ENCODE data around the gene TRABD2B. TPM values are rescaled to one million over a fixed set of nuclear protein-coding genes. Genes with fewer than 3 reads are reported as not detected.

The TRABD2B gene
- total and polyA plus RNA-seq, 2 donors (not counting 1 experiment from before 2014, with no cell fraction given) = under 0.01 TPM; not detected in 1

DNA sequence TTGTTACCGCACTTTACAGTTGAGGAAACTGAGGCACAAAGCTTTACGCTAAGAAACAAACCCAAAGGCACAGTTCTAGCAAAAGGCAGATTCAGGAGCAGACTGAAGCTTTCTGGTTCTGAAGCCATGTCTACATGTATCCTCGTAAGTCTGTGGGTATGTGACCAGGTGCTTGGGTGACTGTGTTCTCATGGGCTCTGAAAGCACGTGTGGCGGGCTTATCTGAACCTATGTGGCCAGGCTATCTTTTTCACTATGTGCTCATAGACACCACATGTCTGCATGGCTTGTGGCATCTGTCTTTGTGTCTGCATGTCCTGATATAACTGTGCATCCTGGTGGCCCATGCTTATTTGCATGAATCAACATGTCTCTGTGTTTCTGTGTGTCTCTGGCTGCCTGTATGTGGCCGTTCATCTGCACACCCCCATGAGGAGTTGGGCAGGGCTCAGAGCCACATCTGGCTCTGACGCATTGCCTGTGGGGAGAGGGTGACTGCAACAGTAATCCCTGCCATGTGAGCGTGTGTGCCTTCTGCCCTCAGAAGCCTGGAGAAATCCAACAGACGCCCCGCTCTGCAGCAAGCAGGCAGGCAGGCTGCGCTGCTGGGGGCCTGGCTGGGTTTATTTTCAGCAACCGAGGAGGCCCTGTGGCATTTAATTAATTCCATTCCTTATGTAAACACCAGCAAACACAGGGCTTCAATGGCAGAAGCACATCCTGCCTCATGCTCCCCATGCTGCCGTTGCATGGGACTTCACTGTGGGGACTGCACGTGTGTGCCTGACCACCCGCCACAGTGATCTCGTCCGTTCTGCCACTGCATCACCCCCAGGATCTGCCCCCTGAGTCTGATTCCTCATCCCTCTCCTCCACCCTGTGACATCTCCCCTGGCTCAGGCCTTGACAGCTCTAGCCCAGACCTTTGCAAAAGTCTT is 115.4 kb downstream of the TRABD2B start:
- peak in 1 of 2 donors; percentile 46 for DNase-seq (ENCODE audit: low read depth in 2 of 2)
- Histone ChIP-seq H3K4me2 (ENCODE audit: extremely low read depth, insufficient read depth, low read length) (no peak overlapping the region), H3K4me3 (replicated peaks in 1 of 4; ENCODE audit: control extremely low read depth in 1 of 4, insufficient read depth in 1 of 4, low read depth in 3 of 4, low read length in 4 of 4) (no peak overlapping the region), H4K20me1 (ENCODE audit: control insufficient read depth, extremely low read depth, insufficient read depth, low read length) (no peaks in the 10 kb centered on the region), H2AFZ (ENCODE audit: low read length) (no peak overlapping the region), H3K27me3 (ENCODE audit: control insufficient read depth, insufficient read depth, low read length) (no peaks in the 10 kb centered on the region), H3K4me1 (ENCODE audit: control insufficient read depth, extremely low read depth, insufficient read depth, low read length) (no peaks in the 10 kb centered on the region), H3K9ac (ENCODE audit: insufficient read depth, low read length) (no peak overlapping the region), H3K36me3 (ENCODE audit: control insufficient read depth, insufficient read depth, low read length) (no peaks in the 10 kb centered on the region), H3K79me2 (ENCODE audit: control insufficient read depth, insufficient read depth, low read length) (no peaks in the 10 kb centered on the region), H3K9me3 (ENCODE audit: control insufficient read depth, insufficient read depth, low read depth, low read length) (no peaks in the 10 kb centered on the region), H3K27ac (ENCODE audit: insufficient read depth, low read length) (no peak overlapping the region)
- TF ChIP-seq CTCF (conservative IDR thresholded peaks at IDR 0.05 in 1 of 2, IDR thresholded peaks at IDR 0.05 in 1 of 2; ENCODE audit: low read depth in 1 of 2, low read length in 2 of 2) = no peak
- no peak for TF ChIP-seq EZH2 (IDR thresholded peaks at IDR 0.05; ENCODE audit: low read length, missing control alignments)

DNA sequence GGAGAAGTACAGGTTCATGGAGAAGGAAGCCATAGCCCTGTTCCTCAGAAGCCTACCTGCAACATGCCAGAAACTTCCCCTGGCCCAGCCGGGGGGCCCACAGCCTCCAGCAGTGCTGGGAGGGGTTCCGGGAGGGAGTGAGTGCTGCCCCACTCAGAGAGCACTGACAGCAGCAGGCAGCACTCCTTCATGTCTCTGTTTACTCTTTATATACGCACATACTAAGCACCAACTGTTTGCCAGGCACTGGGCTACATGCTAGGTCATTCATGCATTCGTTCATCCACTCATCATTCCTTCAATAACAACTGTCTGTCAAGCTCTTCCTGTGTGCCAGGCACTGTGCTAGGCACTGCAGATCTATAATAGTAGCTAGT is 120.6 kb downstream of the TRABD2B start:
- H3K4me2 ChIP-seq (ENCODE audit: extremely low read depth, insufficient read depth, low read length) = no peak overlapping the region
- H3K9me3 ChIP-seq (ENCODE audit: control insufficient read depth, insufficient read depth, low read depth, low read length) = no peaks in the 10 kb centered on the region
- no peak overlapping the region for H3K4me3 ChIP-seq (replicated peaks in 1 of 4; ENCODE audit: control extremely low read depth in 1 of 4, insufficient read depth in 1 of 4, low read depth in 3 of 4, low read length in 4 of 4)
- no peak for DNase-seq (ENCODE audit: low read depth in 2 of 2)
- TF ChIP-seq EZH2 (IDR thresholded peaks at IDR 0.05; ENCODE audit: low read length, missing control alignments) (no peak), CTCF (conservative IDR thresholded peaks at IDR 0.05 in 1 of 2, IDR thresholded peaks at IDR 0.05 in 1 of 2; ENCODE audit: low read depth in 1 of 2, low read length in 2 of 2) (no peak)
- H3K27me3 ChIP-seq (ENCODE audit: control insufficient read depth, insufficient read depth, low read length) = no peaks in the 10 kb centered on the region
- H3K9ac ChIP-seq (ENCODE audit: insufficient read depth, low read length) = no peak overlapping the region
- H3K36me3 ChIP-seq (ENCODE audit: control insufficient read depth, insufficient read depth, low read length) = no peaks in the 10 kb centered on the region
- H2AFZ ChIP-seq (ENCODE audit: low read length) = no peak overlapping the region
- no peaks in the 10 kb centered on the region for H3K79me2 ChIP-seq (ENCODE audit: control insufficient read depth, insufficient read depth, low read length)
- H3K27ac ChIP-seq (ENCODE audit: insufficient read depth, low read length) = no peak overlapping the region
- no peaks in the 10 kb centered on the region for H4K20me1 ChIP-seq (ENCODE audit: control insufficient read depth, extremely low read depth, insufficient read depth, low read length)
- no peaks in the 10 kb centered on the region for H3K4me1 ChIP-seq (ENCODE audit: control insufficient read depth, extremely low read depth, insufficient read depth, low read length)

DNA sequence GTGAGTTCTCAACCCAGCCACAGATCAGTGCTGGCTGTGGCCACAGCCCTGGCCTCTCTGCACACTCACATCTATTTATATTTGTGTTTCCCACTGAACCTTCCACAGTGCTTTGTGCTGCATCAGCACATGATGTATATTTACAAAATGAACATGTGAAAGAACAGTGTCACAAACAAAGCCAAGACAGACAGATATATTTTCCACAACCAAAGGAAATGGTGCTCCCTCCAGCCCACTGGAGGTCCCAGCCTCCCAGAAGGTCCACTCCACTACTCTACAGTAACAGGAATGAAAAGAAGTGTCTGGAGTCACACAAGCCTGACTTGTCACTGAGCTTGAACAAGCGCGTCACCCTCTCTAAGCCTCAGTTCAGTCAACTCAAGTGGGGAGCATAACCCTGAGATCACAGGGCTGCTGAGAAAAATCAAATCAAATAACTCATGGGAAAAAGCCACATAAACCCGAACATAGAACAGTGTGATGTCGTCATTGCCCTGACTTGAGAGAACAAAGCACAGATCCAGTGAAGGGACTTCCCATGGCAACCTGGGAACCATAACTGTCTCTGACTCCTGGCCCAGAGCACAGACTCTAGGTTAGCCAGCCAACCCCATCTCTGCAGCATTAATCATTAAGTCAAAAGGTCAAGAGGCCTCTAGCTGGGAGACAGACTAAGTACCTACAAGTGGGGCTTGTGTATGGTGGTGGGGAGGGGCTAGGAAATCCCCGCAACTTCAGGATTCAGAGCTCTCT is 121.2 kb downstream of the TRABD2B start:
- TF ChIP-seq CTCF (conservative IDR thresholded peaks at IDR 0.05 in 1 of 2, IDR thresholded peaks at IDR 0.05 in 1 of 2; ENCODE audit: low read depth in 1 of 2, low read length in 2 of 2) (no peak), EZH2 (IDR thresholded peaks at IDR 0.05; ENCODE audit: low read length, missing control alignments) (no peak)
- no peak overlapping the region for H3K4me2 ChIP-seq (ENCODE audit: extremely low read depth, insufficient read depth, low read length)
- no peak overlapping the region for H3K4me3 ChIP-seq (replicated peaks in 1 of 4; ENCODE audit: control extremely low read depth in 1 of 4, insufficient read depth in 1 of 4, low read depth in 3 of 4, low read length in 4 of 4)
- no peak overlapping the region for H3K27ac ChIP-seq (ENCODE audit: insufficient read depth, low read length)
- no peak overlapping the region for H3K9ac ChIP-seq (ENCODE audit: insufficient read depth, low read length)
- no peaks in the 10 kb centered on the region for H3K9me3 ChIP-seq (ENCODE audit: control insufficient read depth, insufficient read depth, low read depth, low read length)
- no peak for DNase-seq (ENCODE audit: low read depth in 2 of 2)
- no peak overlapping the region for H2AFZ ChIP-seq (ENCODE audit: low read length)
- no peaks in the 10 kb centered on the region for H4K20me1 ChIP-seq (ENCODE audit: control insufficient read depth, extremely low read depth, insufficient read depth, low read length)
- no peaks in the 10 kb centered on the region for H3K36me3 ChIP-seq (ENCODE audit: control insufficient read depth, insufficient read depth, low read length)
- no peaks in the 10 kb centered on the region for H3K4me1 ChIP-seq (ENCODE audit: control insufficient read depth, extremely low read depth, insufficient read depth, low read length)
- no peaks in the 10 kb centered on the region for H3K27me3 ChIP-seq (ENCODE audit: control insufficient read depth, insufficient read depth, low read length)
- H3K79me2 ChIP-seq (ENCODE audit: control insufficient read depth, insufficient read depth, low read length) = no peaks in the 10 kb centered on the region
